Measurements from ENCODE around the gene PAQR4. TPM values are rescaled to one million over a fixed set of nuclear protein-coding genes. Genes with fewer than 3 reads are reported as not detected.

PAQR4 gene
- total and polyA plus RNA-seq, 10 of the 15 experiments (the other 5 are each of a cell fraction or from before 2014, with no cell fraction given) = 0.39 to 31.8 (median 13.5) TPM

GRCh38 chr16:2946649-2947048 is 22.5 kb upstream of the PAQR4 start:
- Histone ChIP-seq H3K27ac (ENCODE audit: control insufficient read depth, insufficient read depth) (no peak overlapping the region), H3K27me3 (replicated peaks in 1 of 2; ENCODE audit: control insufficient read depth in 2 of 2, insufficient read depth in 2 of 2, low read length in 1 of 2) (no peaks in the 10 kb centered on the region), H3K4me1 (ENCODE audit: control insufficient read depth, insufficient read depth, low read length) (no peaks in the 10 kb centered on the region), H3K36me3 (ENCODE audit: control insufficient read depth in 2 of 2, insufficient read depth in 2 of 2, low read length in 1 of 2) (no peaks in the 10 kb centered on the region; a peak in 1 of 4 replicates), H3K4me3 (no peak overlapping the region), H4K20me1 (ENCODE audit: control insufficient read depth, insufficient read depth) (no peaks in the 10 kb centered on the region), H3K4me2 (ENCODE audit: control insufficient read depth, insufficient read depth) (no peak overlapping the region), H3K9me3 (replicated peaks; ENCODE audit: control insufficient read depth, insufficient read depth, low read length) (no peaks in the 10 kb centered on the region), H2AFZ (ENCODE audit: control insufficient read depth, low read depth, low read length) (no peak overlapping the region), H3K79me2 (ENCODE audit: control insufficient read depth, insufficient read depth, low read length) (no peaks in the 10 kb centered on the region), H3K9ac (ENCODE audit: control insufficient read depth, insufficient read depth, low read length) (no peak overlapping the region)
- DNase-seq (ENCODE audit: low read depth, low spot score) (no peak), FAIRE-seq (no peak), ATAC-seq (no peak)
- ChIA-PET SMC1A (ENCODE audit: uncharacterized antibody, unreplicated experiment) (interaction anchor here (0.9 to 1.3 kb wide), 3 partner anchors 13 to 36 kb away, joined by 3 read pairs; partner anchors contain the start of gene KREMEN2), CTCF (interaction anchor here (1.0 to 1.8 kb wide), 2 partner anchors 47 to 108 kb away, joined by 3 to 5 read pairs; no protein-coding TSS in a partner anchor), RAD21 (ENCODE audit: unreplicated experiment) (no interaction called here), POLR2A (no interaction called here)
- in situ Hi-C loops (cut with MboI) (no loop called here), intact Hi-C loops (cut with micrococcal nuclease; ENCODE audit: unreplicated experiment) (no loop called here)
- no peak for TF ChIP-seq PRDM15 (CRISPR knock-in tag; IDR thresholded peaks at IDR 0.05)
- no peak for TF ChIP-seq USF1 (IDR thresholded peaks at IDR 0.05; ENCODE audit: borderline replicate concordance, extremely low read length, insufficient read depth, low read depth, low read length)
- TF ChIP-seq, protein P1, sequence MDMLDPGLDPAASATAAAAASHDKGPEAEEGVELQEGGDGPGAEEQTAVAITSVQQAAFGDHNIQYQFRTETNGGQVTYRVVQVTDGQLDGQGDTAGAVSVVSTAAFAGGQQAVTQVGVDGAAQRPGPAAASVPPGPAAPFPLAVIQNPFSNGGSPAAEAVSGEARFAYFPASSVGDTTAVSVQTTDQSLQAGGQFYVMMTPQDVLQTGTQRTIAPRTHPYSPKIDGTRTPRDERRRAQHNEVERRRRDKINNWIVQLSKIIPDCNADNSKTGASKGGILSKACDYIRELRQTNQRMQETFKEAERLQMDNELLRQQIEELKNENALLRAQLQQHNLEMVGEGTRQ (IDR thresholded peaks at IDR 0.05; ENCODE audit: borderline replicate concordance, low read depth, low read length) = no peak
- no peak for TF ChIP-seq ZNF207 (IDR thresholded peaks at IDR 0.05; ENCODE audit: borderline replicate concordance)
- TF ChIP-seq SIN3A (IDR thresholded peaks at IDR 0.05; ENCODE audit: low read depth, low read length) = no peak
- TF ChIP-seq STAT1 (conservative IDR thresholded peaks at IDR 0.05) = no peak
- TF ChIP-seq IKZF1 (conservative IDR thresholded peaks at IDR 0.05) = no peak
- no peak for TF ChIP-seq IRF4 (IDR thresholded peaks at IDR 0.05; ENCODE audit: low read depth, low read length)
- TF ChIP-seq TCF7 (IDR thresholded peaks at IDR 0.05; ENCODE audit: borderline replicate concordance) = no peak
- TF ChIP-seq FOS (IDR thresholded peaks at IDR 0.05; ENCODE audit: borderline replicate concordance, extremely low read depth, insufficient read length) = no peak
- no peak for TF ChIP-seq SKIL (IDR thresholded peaks at IDR 0.05; ENCODE audit: low read depth, poor library complexity, severe bottlenecking)
- 96% methylated on average over 4 of the region's 4 CpGs for WGBS (ENCODE audit: insufficient coverage, insufficient replicate concordance, low lambda C conversion rate, missing lambda C conversion rate)
- no TSS peak for BruUV-seq (replicated peaks)
